ENCODE data around the gene HSF2. TPM values are rescaled to one million over a fixed set of nuclear protein-coding genes. Genes with fewer than 3 reads are reported as not detected.

Gene HSF2
- total and polyA plus RNA-seq, 10 of the 15 experiments (the other 5 are each of a cell fraction or from before 2014, with no cell fraction given): 9.5 to 38.3 (median 16.8) TPM

DNA sequence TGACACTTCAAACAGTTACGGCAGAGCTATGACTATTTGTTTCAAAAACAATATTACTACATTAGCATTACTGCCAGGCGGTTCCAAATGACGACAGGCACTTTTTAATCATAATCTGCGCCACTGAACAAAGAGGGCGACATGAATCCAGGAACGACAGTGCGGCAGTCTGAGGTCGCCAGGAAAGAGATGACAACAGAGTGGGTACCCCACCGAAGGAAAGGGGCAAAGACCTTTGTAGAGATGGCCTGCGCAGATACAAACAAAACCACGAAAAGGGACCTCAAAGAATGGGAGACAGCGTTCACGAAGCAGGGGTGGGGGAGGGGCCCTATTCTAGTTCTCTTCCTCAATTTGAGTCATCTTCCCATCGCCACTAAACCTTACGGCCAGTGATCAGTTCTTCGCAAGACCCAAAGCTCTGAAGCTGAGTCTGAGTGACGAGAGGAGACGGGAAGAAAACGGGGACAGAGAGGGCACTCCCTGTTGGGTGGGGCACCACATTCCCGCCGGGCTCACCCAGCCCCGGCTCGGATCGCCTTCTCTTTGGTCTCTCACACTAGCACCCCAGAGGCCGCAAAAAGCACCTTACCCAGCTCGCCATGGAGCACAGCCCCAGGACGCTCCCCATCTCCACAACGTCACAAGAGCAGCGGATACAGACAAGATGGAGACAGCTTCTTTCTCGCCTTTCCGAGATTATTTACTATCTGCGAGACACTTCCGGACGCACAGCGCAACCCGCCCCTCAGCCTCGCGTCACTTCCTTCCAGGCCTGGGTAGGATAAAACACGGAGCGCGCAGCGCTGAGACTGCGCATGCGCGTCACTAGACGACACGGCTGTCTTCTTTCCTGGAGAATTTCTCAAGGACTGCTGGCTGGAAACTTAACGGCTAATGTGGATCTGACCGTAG, 71.9 kb downstream of the HSF2 start, which contains the start of gene SERINC1 (continued):
- TF ChIP-seq MTA2 (IDR thresholded peaks at IDR 0.05; ENCODE audit: low read depth) (no peak), IKZF2 (IDR thresholded peaks at IDR 0.05) (0 out of 4 replicates have a peak, but pooled peaks of 1 of the 2 experiments have one; percentile 13), IKZF1 (conservative IDR thresholded peaks at IDR 0.05) (0 out of 2 replicates have a peak, but pooled peaks have one; percentile 60), STAT1 (conservative IDR thresholded peaks at IDR 0.05) (0 out of 2 replicates have a peak, but pooled peaks have one; percentile 44), BMI1 (IDR thresholded peaks at IDR 0.05; ENCODE audit: borderline replicate concordance) (no peak), TAF1 (IDR thresholded peaks at IDR 0.05; ENCODE audit: borderline replicate concordance, low read depth, low read length) (peak; percentile 83; the same call in 1 of the 2 replicates), PML (IDR thresholded peaks at IDR 0.05; ENCODE audit: low read length) (peak; percentile 95), RUNX3 (IDR thresholded peaks at IDR 0.05; ENCODE audit: low read length) (peak; percentile 54), FOXK2 (IDR thresholded peaks at IDR 0.05) (peak; percentile 49), EP300 (IDR thresholded peaks at IDR 0.05; ENCODE audit: borderline replicate concordance in 1 of 2, control insufficient read depth in 1 of 2, low read depth in 2 of 2, low read length in 2 of 2) (no peak), HDGF (IDR thresholded peaks at IDR 0.05) (peak; percentile 22; the same call in 1 of the 2 replicates)
- TF ChIP-seq, protein P1, sequence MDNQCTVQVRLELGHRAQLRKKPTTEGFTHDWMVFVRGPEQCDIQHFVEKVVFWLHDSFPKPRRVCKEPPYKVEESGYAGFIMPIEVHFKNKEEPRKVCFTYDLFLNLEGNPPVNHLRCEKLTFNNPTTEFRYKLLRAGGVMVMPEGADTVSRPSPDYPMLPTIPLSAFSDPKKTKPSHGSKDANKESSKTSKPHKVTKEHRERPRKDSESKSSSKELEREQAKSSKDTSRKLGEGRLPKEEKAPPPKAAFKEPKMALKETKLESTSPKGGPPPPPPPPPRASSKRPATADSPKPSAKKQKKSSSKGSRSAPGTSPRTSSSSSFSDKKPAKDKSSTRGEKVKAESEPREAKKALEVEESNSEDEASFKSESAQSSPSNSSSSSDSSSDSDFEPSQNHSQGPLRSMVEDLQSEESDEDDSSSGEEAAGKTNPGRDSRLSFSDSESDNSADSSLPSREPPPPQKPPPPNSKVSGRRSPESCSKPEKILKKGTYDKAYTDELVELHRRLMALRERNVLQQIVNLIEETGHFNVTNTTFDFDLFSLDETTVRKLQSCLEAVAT (IDR thresholded peaks at IDR 0.05): peak; percentile 59
- TF ChIP-seq, protein P2, sequence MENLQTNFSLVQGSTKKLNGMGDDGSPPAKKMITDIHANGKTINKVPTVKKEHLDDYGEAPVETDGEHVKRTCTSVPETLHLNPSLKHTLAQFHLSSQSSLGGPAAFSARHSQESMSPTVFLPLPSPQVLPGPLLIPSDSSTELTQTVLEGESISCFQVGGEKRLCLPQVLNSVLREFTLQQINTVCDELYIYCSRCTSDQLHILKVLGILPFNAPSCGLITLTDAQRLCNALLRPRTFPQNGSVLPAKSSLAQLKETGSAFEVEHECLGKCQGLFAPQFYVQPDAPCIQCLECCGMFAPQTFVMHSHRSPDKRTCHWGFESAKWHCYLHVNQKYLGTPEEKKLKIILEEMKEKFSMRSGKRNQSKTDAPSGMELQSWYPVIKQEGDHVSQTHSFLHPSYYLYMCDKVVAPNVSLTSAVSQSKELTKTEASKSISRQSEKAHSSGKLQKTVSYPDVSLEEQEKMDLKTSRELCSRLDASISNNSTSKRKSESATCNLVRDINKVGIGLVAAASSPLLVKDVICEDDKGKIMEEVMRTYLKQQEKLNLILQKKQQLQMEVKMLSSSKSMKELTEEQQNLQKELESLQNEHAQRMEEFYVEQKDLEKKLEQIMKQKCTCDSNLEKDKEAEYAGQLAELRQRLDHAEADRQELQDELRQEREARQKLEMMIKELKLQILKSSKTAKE (IDR thresholded peaks at IDR 0.05; ENCODE audit: low read depth, poor library complexity, severe bottlenecking): peak; percentile 22
- TF ChIP-seq, protein P3, sequence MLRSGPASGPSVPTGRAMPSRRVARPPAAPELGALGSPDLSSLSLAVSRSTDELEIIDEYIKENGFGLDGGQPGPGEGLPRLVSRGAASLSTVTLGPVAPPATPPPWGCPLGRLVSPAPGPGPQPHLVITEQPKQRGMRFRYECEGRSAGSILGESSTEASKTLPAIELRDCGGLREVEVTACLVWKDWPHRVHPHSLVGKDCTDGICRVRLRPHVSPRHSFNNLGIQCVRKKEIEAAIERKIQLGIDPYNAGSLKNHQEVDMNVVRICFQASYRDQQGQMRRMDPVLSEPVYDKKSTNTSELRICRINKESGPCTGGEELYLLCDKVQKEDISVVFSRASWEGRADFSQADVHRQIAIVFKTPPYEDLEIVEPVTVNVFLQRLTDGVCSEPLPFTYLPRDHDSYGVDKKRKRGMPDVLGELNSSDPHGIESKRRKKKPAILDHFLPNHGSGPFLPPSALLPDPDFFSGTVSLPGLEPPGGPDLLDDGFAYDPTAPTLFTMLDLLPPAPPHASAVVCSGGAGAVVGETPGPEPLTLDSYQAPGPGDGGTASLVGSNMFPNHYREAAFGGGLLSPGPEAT (IDR thresholded peaks at IDR 0.05; ENCODE audit: low read depth): peak; percentile 52; the same call in 1 of the 2 replicates
